Trophoblast cell (in vitro differentiated cells and primary cell): ENCODE data around the gene EFNA5.
"Not testable (repeated sequence)": the region's sequence is repeated elsewhere in the genome, so short reads cannot be mapped to it uniquely, and the experiment has no call there.

Source experiments
- DNase-seq, 2 donors: peaks; one replicate each; pipeline ENCODE4 v3.0.0-alpha.2; 2016
- H2AFZ ChIP-seq: 2 replicates; pipeline ENCODE4 v1.6.1; 2013; ENCODE audit warnings: low read length, moderate library complexity, mild to moderate bottlenecking; ENCODE audit not compliant: insufficient read depth, poor library complexity
- H2AK5ac ChIP-seq: 2 replicates; pipeline ENCODE4 v1.6.1; 2013; ENCODE audit warnings: mild to moderate bottlenecking, low read length
- H2BK120ac ChIP-seq: 2 replicates; pipeline ENCODE4 v1.6.1; 2013; ENCODE audit warnings: low read length, mild to moderate bottlenecking, moderate library complexity; ENCODE audit not compliant: insufficient read depth, poor library complexity
- H2BK12ac ChIP-seq: 2 replicates; pipeline ENCODE4 v1.6.1; 2013; ENCODE audit warnings: mild to moderate bottlenecking, low read length, moderate library complexity
- H2BK5ac ChIP-seq: 2 replicates; pipeline ENCODE4 v1.6.1; 2013; ENCODE audit warnings: low read length, low read depth, moderate library complexity, mild to moderate bottlenecking; ENCODE audit not compliant: poor library complexity
- H3K14ac ChIP-seq: 2 replicates; pipeline ENCODE4 v1.6.1; 2013; ENCODE audit warnings: mild to moderate bottlenecking, low read length
- H3K18ac ChIP-seq: 2 replicates; pipeline ENCODE4 v1.6.1; 2013; ENCODE audit warnings: mild to moderate bottlenecking, low read length
- H3K23ac ChIP-seq: 2 replicates; pipeline ENCODE4 v1.6.1; 2013; ENCODE audit warnings: low read length
- H3K27ac ChIP-seq: 2 replicates; pipeline ENCODE4 v1.5.1; 2013; ENCODE audit warnings: low read depth, mild to moderate bottlenecking, inconsistent platforms, low read length, moderate library complexity
- H3K27me3 ChIP-seq: 2 replicates; pipeline ENCODE4 v1.6.1; 2013; ENCODE audit warnings: inconsistent platforms, mild to moderate bottlenecking, low read length, moderate library complexity; ENCODE audit not compliant: insufficient read depth
- H3K36me3 ChIP-seq, 2 experiments: 1 replicate in 1 of 2; 2 replicates in 1 of 2; pipeline ENCODE4 v1.6.1; 2013; ENCODE audit warnings: low read length in 2 of 2, mild to moderate bottlenecking in 2 of 2, moderate library complexity in 1 of 2; ENCODE audit not compliant: insufficient read depth in 2 of 2, control insufficient read depth in 1 of 2
- H3K4ac ChIP-seq: 2 replicates; pipeline ENCODE4 v1.6.1; 2013; ENCODE audit warnings: low read depth, mild to moderate bottlenecking, low read length, moderate library complexity
- H3K4me1 ChIP-seq, 2 experiments: 1 replicate in 1 of 2; 2 replicates in 1 of 2; pipeline ENCODE4 v1.6.1; 2013; ENCODE audit warnings: low read length in 2 of 2, mild to moderate bottlenecking in 2 of 2, moderate library complexity in 1 of 2; ENCODE audit not compliant: insufficient read depth in 2 of 2, control insufficient read depth in 1 of 2
- H3K4me2 ChIP-seq: 2 replicates; pipeline ENCODE4 v1.6.1; 2013; ENCODE audit warnings: inconsistent platforms, mild to moderate bottlenecking, low read length, moderate library complexity
- H3K4me3 ChIP-seq: 2 replicates; pipeline ENCODE4 v1.5.1; 2013; ENCODE audit warnings: mild to moderate bottlenecking, low read depth, low read length, inconsistent platforms
- H3K79me1 ChIP-seq: one replicate; pipeline ENCODE4 v1.6.1; 2013; ENCODE audit warnings: low read length
- H3K79me2 ChIP-seq: 2 replicates; pipeline ENCODE4 v1.6.1; 2013; ENCODE audit warnings: low read length, mild to moderate bottlenecking; ENCODE audit not compliant: control insufficient read depth, insufficient read depth, poor library complexity
- H3K9ac ChIP-seq: 2 replicates; pipeline ENCODE4 v1.6.1; 2013; ENCODE audit warnings: mild to moderate bottlenecking, low read length
- H3K9me3 ChIP-seq: 2 replicates; pipeline ENCODE4 v1.6.1; 2013; ENCODE audit warnings: low read depth, mild to moderate bottlenecking, control low read depth, inconsistent platforms, low read length; ENCODE audit not compliant: insufficient read depth
- H4K12ac ChIP-seq: 2 replicates; pipeline ENCODE4 v1.6.1; 2013; ENCODE audit warnings: low read depth, mild to moderate bottlenecking, low read length, moderate library complexity
- H4K8ac ChIP-seq: 2 replicates; pipeline ENCODE4 v1.6.1; 2013; ENCODE audit warnings: low read depth, mild to moderate bottlenecking, low read length, moderate library complexity
- H4K91ac ChIP-seq: one replicate; pipeline ENCODE4 v1.6.1; 2013; ENCODE audit warnings: low read depth, mild to moderate bottlenecking, low read length, moderate library complexity
- WGBS: extraction: QIAGEN DNeasy Blood & Tissue Kit; methylation state at CpG from one replicate; pipeline ENCODE4 v1.1.7; 2013; ENCODE audit warnings: missing lambda C conversion rate; ENCODE audit not compliant: insufficient read length, insufficient coverage; ENCODE audit errors: extremely low coverage; 5-methylcytosine and 5-hydroxymethylcytosine counted together

EFNA5 gene

DNA sequence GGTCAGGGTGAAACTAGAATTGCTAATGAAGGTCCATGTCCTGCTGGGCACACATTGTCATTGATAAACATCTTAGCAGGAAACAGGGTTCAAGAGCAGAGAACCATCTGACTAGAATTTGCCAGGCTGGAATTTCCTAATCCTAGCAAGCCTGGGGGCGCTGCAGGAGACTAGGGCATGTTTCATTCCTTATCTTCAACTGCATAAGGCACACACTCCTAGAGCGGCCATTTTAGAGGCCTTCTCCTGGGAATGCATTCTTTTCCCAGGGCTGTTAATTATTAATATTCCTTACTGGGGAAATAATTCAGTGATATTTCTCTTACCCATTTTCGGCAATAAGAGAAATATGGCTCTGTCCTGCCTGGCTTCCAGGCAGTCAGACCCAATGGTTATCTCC, 324.2 kb downstream of the EFNA5 start:
- H3K79me2 ChIP-seq, H4K12ac ChIP-seq, H2BK120ac ChIP-seq, H3K4ac ChIP-seq, H3K14ac ChIP-seq, H3K4me2 ChIP-seq, H3K4me1 ChIP-seq, H4K91ac ChIP-seq, H3K9me3 ChIP-seq, H3K79me1 ChIP-seq, H3K23ac ChIP-seq, H2AFZ ChIP-seq, H3K27ac ChIP-seq, H3K9ac ChIP-seq, H2BK5ac ChIP-seq, DNase-seq, H2BK12ac ChIP-seq, H3K36me3 ChIP-seq, H3K27me3 ChIP-seq, H4K8ac ChIP-seq, H3K4me3 ChIP-seq, H2AK5ac ChIP-seq, H3K18ac ChIP-seq: not testable (repeated sequence)
- no CpG with 5 or more reads among the region's 3 CpGs for WGBS

DNA sequence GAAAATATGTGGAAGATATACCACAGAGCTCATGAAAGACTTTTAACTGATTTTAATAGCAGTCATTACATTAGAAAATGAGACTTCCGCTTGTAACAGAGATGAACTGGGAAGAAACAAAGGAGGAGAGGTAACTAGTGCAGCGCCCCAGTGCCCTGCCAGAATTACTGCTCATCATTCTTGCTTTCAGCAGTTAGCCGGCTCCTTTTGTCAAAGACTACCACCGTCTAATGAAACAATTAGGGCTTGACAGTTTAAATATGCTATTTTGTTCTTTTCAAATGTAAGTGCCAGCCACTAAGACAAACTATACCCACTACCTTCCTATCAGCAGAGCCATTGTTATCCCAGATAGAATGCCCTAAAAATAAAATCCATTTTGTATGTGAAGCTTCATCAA, 328.4 kb downstream of the EFNA5 start:
- Histone ChIP-seq H2BK5ac (no peak overlapping the region), H3K79me1 (no peaks in the 10 kb centered on the region), H3K4ac (no peak overlapping the region), H2BK120ac (no peak overlapping the region), H3K36me3 (no peaks in the 10 kb centered on the region), H2AK5ac (no peak overlapping the region), H3K9me3 (peaks cover 2% of the 10 kb centered on the region), H4K8ac (no peak overlapping the region), H3K79me2 (peaks cover 1% of the 10 kb centered on the region), H3K27ac (no peak overlapping the region), H3K27me3 (no peaks in the 10 kb centered on the region), H4K91ac (no peak overlapping the region), H3K9ac (no peak overlapping the region), H4K12ac (no peak overlapping the region), H2AFZ (no peak overlapping the region), H3K23ac (no peak overlapping the region), H3K4me2 (no peak overlapping the region), H3K14ac (no peak overlapping the region), H2BK12ac (no peak overlapping the region), H3K18ac (no peak overlapping the region), H3K4me1 (no peaks in the 10 kb centered on the region), H3K4me3 (no peak overlapping the region)
- WGBS = no CpG with 5 or more reads among the region's 4 CpGs
- no peak for DNase-seq

DNA sequence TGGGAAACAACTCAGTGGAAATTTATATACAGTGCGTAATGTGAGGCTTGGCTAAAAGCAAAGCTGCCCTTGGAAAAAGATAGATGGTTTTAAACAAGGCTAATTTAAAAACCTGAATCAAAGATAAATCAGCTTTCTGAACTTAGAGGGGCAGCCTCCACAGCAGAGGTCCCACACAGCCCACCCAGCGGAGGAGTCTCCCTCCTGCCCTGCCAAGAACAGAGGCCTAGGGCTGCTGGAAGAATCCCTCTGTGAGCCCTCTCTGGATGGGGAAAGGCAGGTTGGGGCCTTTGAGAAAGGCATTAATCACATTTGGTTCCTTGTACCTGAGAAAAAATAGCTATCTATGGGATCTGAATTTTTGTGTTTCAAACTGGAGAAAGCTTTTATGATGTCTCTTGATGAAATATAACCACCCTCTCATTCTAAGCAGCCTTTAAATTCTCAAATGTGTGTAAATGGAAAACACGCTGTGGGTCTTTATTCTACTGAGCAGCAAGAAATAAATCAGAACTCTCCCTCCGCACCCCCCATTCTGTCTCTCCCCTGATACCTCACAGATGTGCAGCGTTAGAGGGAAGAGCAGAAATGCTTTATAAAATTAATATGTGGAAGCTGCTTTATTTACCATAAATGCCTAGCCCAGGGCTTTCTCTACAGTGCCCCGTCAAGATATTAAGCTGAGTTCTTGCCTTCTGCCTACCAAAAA, 329.2 kb downstream of the EFNA5 start:
- no peak overlapping the region for H3K27ac ChIP-seq
- H2AFZ ChIP-seq = no peak overlapping the region
- H2BK5ac ChIP-seq = no peak overlapping the region
- H3K18ac ChIP-seq = no peak overlapping the region
- no peak overlapping the region for H3K4ac ChIP-seq
- H3K27me3 ChIP-seq = no peaks in the 10 kb centered on the region
- DNase-seq = no peak
- H4K8ac ChIP-seq = no peak overlapping the region
- no CpG with 5 or more reads among the region's 6 CpGs for WGBS
- no peaks in the 10 kb centered on the region for H3K79me1 ChIP-seq
- no peak overlapping the region for H3K9ac ChIP-seq
- H3K4me1 ChIP-seq = no peaks in the 10 kb centered on the region
- H3K36me3 ChIP-seq = no peaks in the 10 kb centered on the region
- no peak overlapping the region for H4K12ac ChIP-seq
- peak overlapping the region; percentile 74 for H2AK5ac ChIP-seq
- no peak overlapping the region for H3K4me3 ChIP-seq
- peak overlapping the region; percentile 76 for H2BK120ac ChIP-seq
- H2BK12ac ChIP-seq = peak overlapping the region; percentile 98
- no peak overlapping the region for H3K23ac ChIP-seq
- H3K14ac ChIP-seq = peak overlapping the region; percentile 37
- H3K79me2 ChIP-seq = peaks cover 1% of the 10 kb centered on the region
- H3K9me3 ChIP-seq = peaks cover 2% of the 10 kb centered on the region
- no peak overlapping the region for H3K4me2 ChIP-seq
- H4K91ac ChIP-seq = peak overlapping the region; percentile 87

DNA sequence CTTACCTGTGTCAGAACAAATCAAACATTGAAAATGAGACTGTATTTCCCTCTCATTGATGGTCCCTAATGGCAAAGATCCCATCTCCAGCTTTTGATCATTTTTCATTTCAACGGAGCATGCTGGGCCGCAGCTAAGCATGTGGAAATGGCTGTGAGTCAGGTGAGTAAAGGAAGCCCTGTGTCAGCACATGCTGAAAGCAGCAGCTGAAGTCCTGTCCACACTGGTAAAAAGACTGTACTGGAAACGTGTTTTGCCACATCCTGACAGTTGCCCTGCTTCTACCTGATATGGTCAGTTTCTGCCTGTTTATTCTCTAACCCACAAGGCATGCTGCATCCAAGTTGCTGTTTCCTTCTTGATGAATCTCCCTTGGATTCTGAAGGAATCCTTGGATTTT, 330.1 kb downstream of the EFNA5 start:
- H2BK12ac ChIP-seq = no peak overlapping the region
- H3K14ac ChIP-seq = no peak overlapping the region
- no peaks in the 10 kb centered on the region for H3K79me1 ChIP-seq
- H2BK120ac ChIP-seq = no peak overlapping the region
- H4K12ac ChIP-seq = no peak overlapping the region
- H3K9me3 ChIP-seq = no peaks in the 10 kb centered on the region
- WGBS = no CpG with 5 or more reads among the region's 3 CpGs
- no peak overlapping the region for H3K23ac ChIP-seq
- no peak overlapping the region for H3K18ac ChIP-seq
- H3K4me1 ChIP-seq = no peaks in the 10 kb centered on the region
- no peak overlapping the region for H2AFZ ChIP-seq
- H4K91ac ChIP-seq = no peak overlapping the region
- H2BK5ac ChIP-seq = no peak overlapping the region
- H3K9ac ChIP-seq = no peak overlapping the region
- H3K79me2 ChIP-seq = peaks cover 1% of the 10 kb centered on the region
- no peak overlapping the region for H4K8ac ChIP-seq
- no peak overlapping the region for H3K4ac ChIP-seq
- no peak overlapping the region for H3K4me2 ChIP-seq
- no peaks in the 10 kb centered on the region for H3K36me3 ChIP-seq
- no peak overlapping the region for H2AK5ac ChIP-seq
- H3K27me3 ChIP-seq = no peaks in the 10 kb centered on the region
- DNase-seq = no peak
- no peak overlapping the region for H3K27ac ChIP-seq
- H3K4me3 ChIP-seq = no peak overlapping the region
